ENCODE data around the gene TIMM13. TPM values are rescaled to one million over a fixed set of nuclear protein-coding genes. Genes with fewer than 3 reads are reported as not detected.
A peak's percentile ranks its signal among the peaks of the same experiment; 100 is the strongest.

Gene TIMM13
- total RNA-seq, 1 experiment from 2014 or later: 129 TPM

DNA sequence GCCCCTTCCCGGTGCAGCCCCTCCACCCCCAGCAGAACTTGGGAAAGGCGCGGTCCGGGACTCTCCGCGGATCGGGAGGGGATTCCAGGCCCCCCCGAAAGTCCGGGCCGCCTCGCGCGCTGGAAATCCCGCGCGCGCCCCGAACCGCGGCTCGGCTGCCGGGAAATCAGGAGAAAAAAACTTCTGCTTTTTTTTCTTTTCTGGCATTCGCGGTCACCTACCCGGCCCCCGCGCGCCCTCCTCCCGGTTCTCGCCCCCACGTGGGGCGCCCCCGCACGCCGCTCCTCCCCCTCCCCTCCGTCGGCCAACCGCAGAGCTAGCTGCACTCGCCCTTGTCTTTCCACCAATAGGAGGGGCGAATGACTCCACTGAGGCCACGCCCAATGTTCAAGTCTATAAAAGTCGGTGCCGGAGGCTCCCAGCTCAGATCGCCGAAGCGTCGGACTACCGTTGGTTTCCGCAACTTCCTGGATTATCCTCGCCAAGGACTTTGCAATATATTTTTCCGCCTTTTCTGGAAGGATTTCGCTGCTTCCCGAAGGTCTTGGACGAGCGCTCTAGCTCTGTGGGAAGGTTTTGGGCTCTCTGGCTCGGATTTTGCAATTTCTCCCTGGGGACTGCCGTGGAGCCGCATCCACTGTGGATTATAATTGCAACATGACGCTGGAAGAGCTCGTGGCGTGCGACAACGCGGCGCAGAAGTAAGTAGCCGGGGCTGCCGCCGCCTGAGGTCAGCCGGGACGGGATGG lies 48.5 kb upstream of the TIMM13 start, which contains the start of gene GADD45B:
Gene GADD45B, plus strand, starts transcription at position 426 of the 749 bp plus-strand sequence. Its CDS starts 232 bp downstream, at position 658.
- Histone ChIP-seq H3K9me3 (ENCODE audit: low read length) (no peaks in the 10 kb centered on the region), H3K36me3 (ENCODE audit: low read depth, low read length) (peaks cover 14% of the 10 kb centered on the region), H3K4me3 (ENCODE audit: low read length) (peak within 1 kb of the TSS; percentile 100), H3K27ac (ENCODE audit: low read length) (peak within 1 kb of the TSS; percentile 64), H3K9ac (ENCODE audit: low read length) (peak within 1 kb of the TSS; percentile 86), H3F3A (ENCODE audit: low read length, unreplicated experiment) (no peaks in the 10 kb centered on the region), H4K20me1 (ENCODE audit: low read length) (peaks cover 17% of the 10 kb centered on the region), H2AFZ (ENCODE audit: low read length) (peak within 1 kb of the TSS; percentile 60), H3K4me1 (ENCODE audit: insufficient read depth, low read length) (peaks cover 5% of the 10 kb centered on the region; the same call in 1 of the 2 replicates), H3K9me2 (replicated peaks; ENCODE audit: low read length) (no peaks in the 10 kb centered on the region), H3K4me2 (ENCODE audit: low read length) (peak within 1 kb of the TSS; percentile 92), H3K79me2 (ENCODE audit: low read length) (peaks cover 38% of the 10 kb centered on the region), H3K27me3 (ENCODE audit: low read length) (no peaks in the 10 kb centered on the region)
- ChIA-PET POLR2A (ENCODE audit: unreplicated experiment) (interaction anchor here (0.6 to 1.8 kb wide), 14 partner anchors 15 to 247 kb away, joined by 3 to 20 read pairs (median 6); no protein-coding TSS in a partner anchor), CTCF (interaction anchor here (0.6 to 1.9 kb wide), 6 partner anchors 16 to 135 kb away, joined by 4 to 10 read pairs (median 6); no protein-coding TSS in a partner anchor)
- TF ChIP-seq, protein P1, sequence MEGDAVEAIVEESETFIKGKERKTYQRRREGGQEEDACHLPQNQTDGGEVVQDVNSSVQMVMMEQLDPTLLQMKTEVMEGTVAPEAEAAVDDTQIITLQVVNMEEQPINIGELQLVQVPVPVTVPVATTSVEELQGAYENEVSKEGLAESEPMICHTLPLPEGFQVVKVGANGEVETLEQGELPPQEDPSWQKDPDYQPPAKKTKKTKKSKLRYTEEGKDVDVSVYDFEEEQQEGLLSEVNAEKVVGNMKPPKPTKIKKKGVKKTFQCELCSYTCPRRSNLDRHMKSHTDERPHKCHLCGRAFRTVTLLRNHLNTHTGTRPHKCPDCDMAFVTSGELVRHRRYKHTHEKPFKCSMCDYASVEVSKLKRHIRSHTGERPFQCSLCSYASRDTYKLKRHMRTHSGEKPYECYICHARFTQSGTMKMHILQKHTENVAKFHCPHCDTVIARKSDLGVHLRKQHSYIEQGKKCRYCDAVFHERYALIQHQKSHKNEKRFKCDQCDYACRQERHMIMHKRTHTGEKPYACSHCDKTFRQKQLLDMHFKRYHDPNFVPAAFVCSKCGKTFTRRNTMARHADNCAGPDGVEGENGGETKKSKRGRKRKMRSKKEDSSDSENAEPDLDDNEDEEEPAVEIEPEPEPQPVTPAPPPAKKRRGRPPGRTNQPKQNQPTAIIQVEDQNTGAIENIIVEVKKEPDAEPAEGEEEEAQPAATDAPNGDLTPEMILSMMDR (conservative IDR thresholded peaks at IDR 0.05; ENCODE audit: low read depth, low read length): no peak
- TF ChIP-seq EZH2phosphoT487 (IDR thresholded peaks at IDR 0.05; ENCODE audit: borderline replicate concordance, low read length) (no peak), EZH2 (IDR thresholded peaks at IDR 0.05; ENCODE audit: low read length, unreplicated experiment) (no peak)
- no TSS peak for BruUV-seq (replicated peaks)
- intact Hi-C loops (cut with micrococcal nuclease): loop anchor here (1.0 kb wide), 3 partner anchors 67 to 135 kb away; no protein-coding TSS in a partner anchor
- ATAC-seq (peak; percentile 27), DNase-seq (peak; percentile 95)

DNA sequence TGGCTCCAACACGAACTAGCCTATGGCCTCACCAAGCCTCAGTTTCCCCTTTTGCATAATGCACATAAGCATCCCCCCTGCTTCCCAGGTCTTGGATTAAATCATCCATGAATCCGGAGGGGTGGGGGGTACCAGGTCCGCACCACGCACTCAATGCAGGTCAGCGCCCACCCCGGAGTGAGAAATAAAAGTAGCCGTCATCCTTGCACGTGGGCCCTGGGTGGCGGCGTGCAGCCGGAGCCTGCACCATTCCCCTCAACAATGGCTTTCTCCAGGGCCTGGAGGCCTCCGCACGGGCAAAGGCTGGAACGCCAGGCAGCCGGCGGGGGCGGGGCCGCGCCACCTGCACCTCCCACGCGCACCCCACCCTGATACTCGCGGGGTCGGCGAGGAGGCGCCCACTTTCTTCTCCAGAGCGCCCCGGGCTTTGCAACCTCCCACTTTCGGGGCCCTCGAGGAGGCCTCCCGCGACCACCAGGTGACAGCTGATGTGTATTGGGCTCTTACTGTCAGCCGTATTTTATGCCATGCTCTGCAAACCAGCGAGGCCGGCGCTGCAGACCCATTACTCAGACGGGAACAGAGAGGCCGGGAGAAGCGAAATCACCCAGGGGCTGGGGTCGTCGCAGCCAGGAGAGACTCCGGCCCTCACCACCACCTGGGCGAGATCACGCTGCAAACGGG lies 47.8 kb upstream of the TIMM13 start:
- peak overlapping the region; percentile 100 for H3K4me3 ChIP-seq (ENCODE audit: low read length)
- peak overlapping the region; percentile 60 for H2AFZ ChIP-seq (ENCODE audit: low read length)
- H3K36me3 ChIP-seq (ENCODE audit: low read depth, low read length): peaks cover 14% of the 10 kb centered on the region
- TF ChIP-seq EZH2phosphoT487 (IDR thresholded peaks at IDR 0.05; ENCODE audit: borderline replicate concordance, low read length) (peak; percentile 60; the same call in 1 of the 2 replicates), EZH2 (IDR thresholded peaks at IDR 0.05; ENCODE audit: low read length, unreplicated experiment) (no peak)
- ChIA-PET CTCF (interaction anchor here (0.6 to 1.9 kb wide), 4 partner anchors 16 to 144 kb away, joined by 3 to 6 read pairs (median 6); no protein-coding TSS in a partner anchor), POLR2A (ENCODE audit: unreplicated experiment) (interaction anchor here (0.6 to 1.8 kb wide), 10 partner anchors 16 to 136 kb away, joined by 3 to 20 read pairs (median 6); no protein-coding TSS in a partner anchor)
- H3K9ac ChIP-seq (ENCODE audit: low read length): peak overlapping the region; percentile 48
- ATAC-seq (peak; percentile 36), DNase-seq (peak; percentile 58)
- no peaks in the 10 kb centered on the region for H3K9me3 ChIP-seq (ENCODE audit: low read length)
- peak overlapping the region; percentile 60 for H3K27ac ChIP-seq (ENCODE audit: low read length)
- no TSS peak for BruUV-seq (replicated peaks)
- H3K4me1 ChIP-seq (ENCODE audit: insufficient read depth, low read length): peaks cover 5% of the 10 kb centered on the region; the same call in 1 of the 2 replicates
- H4K20me1 ChIP-seq (ENCODE audit: low read length): peaks cover 17% of the 10 kb centered on the region
- no peaks in the 10 kb centered on the region for H3K27me3 ChIP-seq (ENCODE audit: low read length)
- H3K9me2 ChIP-seq (replicated peaks; ENCODE audit: low read length): no peaks in the 10 kb centered on the region
- peak overlapping the region; percentile 89 for H3K4me2 ChIP-seq (ENCODE audit: low read length)
- no peaks in the 10 kb centered on the region for H3F3A ChIP-seq (ENCODE audit: low read length, unreplicated experiment)
- H3K79me2 ChIP-seq (ENCODE audit: low read length): peaks cover 38% of the 10 kb centered on the region
- intact Hi-C loops (cut with micrococcal nuclease): loop anchor here (1.0 kb wide), 1 partner anchor 136 kb away; no protein-coding TSS in a partner anchor

All from PC-3 (cell line).